Mesothelial cell of epicardium (in vitro differentiated cells): ENCODE measurements around the gene ENDOG. TPM values are rescaled to one million over a fixed set of nuclear protein-coding genes. Genes with fewer than 3 reads are reported as not detected.
"Not testable (repeated sequence)": the region's sequence is repeated elsewhere in the genome, so short reads cannot be mapped to it uniquely, and the experiment has no call there.

Source experiments
- DNase-seq, 2 experiments: peaks; one replicate each; pipeline ENCODE4 v3.0.0; 2021; ENCODE audit warnings: low spot score in 2 of 2; ENCODE audit not compliant: unreplicated experiment in 2 of 2
- H3K27ac Mint-ChIP-seq: 2 replicates; pipeline ENCODE4 v1.8.0; 2021; ENCODE audit warnings: mixed read lengths
- H3K27me3 Mint-ChIP-seq: 2 replicates; pipeline ENCODE4 v1.8.0; 2021; ENCODE audit warnings: low read depth, mixed read lengths
- H3K36me3 Mint-ChIP-seq: 2 replicates; pipeline ENCODE4 v1.8.0; 2021; ENCODE audit warnings: mixed read lengths
- H3K4me1 Mint-ChIP-seq: 2 replicates; pipeline ENCODE4 v1.8.0; 2021; ENCODE audit warnings: mixed read lengths
- H3K4me3 Mint-ChIP-seq: 2 replicates; pipeline ENCODE4 v1.8.0; 2021; ENCODE audit warnings: mild to moderate bottlenecking, moderate library complexity, mixed read lengths
- H3K9me3 Mint-ChIP-seq: 2 replicates; pipeline ENCODE4 v1.8.0; 2021; ENCODE audit warnings: mixed read lengths
- total RNA-seq: library from RNA; stranded (reverse); gene quantifications from 3 replicates; pipeline ENCODE4 v1.2.1, GENCODE V29; 2021
- TF ChIP-seq, protein P1 (sequence below): fragments of 200-600 bp; sonication (generic); IDR thresholded peaks from one replicate; pipeline ENCODE4 v1.5.0; 2021; ENCODE audit warnings: antibody characterized with exemption; ENCODE audit not compliant: unreplicated experiment

ENDOG gene
- total RNA-seq, 1 donor from 2014 or later, result 9.8 TPM

DNA sequence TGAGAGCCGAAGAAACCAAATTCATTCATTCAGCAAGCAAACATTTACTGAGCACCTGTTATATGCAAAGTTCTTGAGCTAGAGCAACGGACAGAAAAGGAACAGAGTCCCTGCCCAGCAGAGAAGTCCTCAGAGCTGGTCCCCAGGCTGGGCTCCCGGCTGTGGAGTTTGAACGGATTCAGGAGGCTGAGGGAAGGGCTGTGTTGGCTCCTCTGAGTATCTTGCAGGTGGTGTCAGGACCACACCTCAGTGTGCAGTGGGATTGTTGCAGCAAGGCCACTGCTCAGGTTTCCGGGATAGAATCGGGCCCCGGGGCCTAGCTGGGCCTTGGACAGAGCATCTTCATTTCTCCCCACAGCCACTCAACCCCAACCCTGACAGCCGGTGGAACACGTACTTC is 26.2 kb upstream of the ENDOG start:
- Mint-ChIP-seq H3K36me3 (peaks cover 11% of the 10 kb centered on the region), H3K4me3 (no peak overlapping the region), H3K9me3 (no peaks in the 10 kb centered on the region), H3K4me1 (peaks cover 6% of the 10 kb centered on the region), H3K27ac (no peak overlapping the region), H3K27me3 (no peaks in the 10 kb centered on the region)
- no peak for DNase-seq
- TF ChIP-seq, protein P1, sequence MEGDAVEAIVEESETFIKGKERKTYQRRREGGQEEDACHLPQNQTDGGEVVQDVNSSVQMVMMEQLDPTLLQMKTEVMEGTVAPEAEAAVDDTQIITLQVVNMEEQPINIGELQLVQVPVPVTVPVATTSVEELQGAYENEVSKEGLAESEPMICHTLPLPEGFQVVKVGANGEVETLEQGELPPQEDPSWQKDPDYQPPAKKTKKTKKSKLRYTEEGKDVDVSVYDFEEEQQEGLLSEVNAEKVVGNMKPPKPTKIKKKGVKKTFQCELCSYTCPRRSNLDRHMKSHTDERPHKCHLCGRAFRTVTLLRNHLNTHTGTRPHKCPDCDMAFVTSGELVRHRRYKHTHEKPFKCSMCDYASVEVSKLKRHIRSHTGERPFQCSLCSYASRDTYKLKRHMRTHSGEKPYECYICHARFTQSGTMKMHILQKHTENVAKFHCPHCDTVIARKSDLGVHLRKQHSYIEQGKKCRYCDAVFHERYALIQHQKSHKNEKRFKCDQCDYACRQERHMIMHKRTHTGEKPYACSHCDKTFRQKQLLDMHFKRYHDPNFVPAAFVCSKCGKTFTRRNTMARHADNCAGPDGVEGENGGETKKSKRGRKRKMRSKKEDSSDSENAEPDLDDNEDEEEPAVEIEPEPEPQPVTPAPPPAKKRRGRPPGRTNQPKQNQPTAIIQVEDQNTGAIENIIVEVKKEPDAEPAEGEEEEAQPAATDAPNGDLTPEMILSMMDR, result no peak

DNA sequence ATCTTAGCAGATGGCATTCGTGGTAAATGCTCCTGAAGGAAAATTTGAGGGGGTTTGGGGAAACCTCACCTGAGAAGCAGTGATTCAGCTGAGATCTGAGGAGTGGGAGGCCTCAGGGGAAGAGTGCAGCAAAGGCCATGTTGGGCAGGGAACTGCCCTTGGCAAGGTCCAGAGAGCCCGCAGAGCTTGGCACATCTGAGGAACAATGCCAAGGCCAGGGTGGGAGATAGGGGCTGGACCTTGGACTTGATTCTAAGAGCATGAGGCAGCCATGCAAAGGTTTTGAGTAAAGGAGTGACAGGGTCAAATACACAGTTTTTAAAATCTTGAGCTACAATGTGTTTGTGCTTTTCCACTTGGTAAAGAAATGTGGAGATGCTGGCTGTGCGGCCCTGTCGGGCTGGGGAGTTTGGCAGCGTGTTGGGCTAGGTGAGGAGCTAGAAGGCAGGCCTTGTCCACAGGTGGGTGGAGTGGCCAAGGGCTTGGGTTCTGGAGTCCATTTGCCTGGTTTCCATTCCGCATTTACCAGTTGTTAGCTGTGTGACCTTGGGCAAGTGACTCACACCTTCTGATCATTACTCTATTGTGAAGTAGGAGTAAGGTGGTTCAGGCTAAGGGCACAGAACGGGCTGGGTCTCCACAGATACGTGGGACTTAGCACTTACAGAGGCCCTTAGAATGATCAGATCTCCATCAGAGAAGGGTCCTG is 25.2 kb upstream of the ENDOG start:
- TF ChIP-seq, protein P1, result no peak
- no peak for DNase-seq
- Mint-ChIP-seq H3K4me1 (peaks cover under 1% of the 10 kb centered on the region), H3K27me3 (no peaks in the 10 kb centered on the region), H3K27ac (no peak overlapping the region), H3K4me3 (no peak overlapping the region), H3K9me3 (no peaks in the 10 kb centered on the region), H3K36me3 (peaks cover 13% of the 10 kb centered on the region)

DNA sequence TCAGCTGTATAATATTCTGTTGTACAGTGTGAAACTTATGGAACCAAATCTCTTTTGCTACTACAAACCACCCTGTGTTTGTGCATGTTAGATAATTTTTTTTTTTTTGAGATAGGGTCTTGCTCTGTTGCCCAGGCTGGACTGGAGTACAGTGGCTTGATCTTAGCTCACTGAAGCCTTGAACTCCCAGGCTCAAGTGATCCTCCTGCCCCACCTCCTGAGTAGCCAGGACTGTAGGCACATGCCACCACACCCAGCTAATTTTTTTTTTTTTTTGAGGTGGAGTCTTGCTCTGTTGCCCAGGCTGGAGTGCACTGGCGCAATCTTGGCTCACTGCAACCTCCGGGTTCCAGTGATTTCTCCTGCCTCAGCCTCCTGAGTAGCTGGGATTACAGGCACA is 23.3 kb upstream of the ENDOG start:
- H3K27ac Mint-ChIP-seq, H3K4me3 Mint-ChIP-seq, H3K4me1 Mint-ChIP-seq, H3K9me3 Mint-ChIP-seq, H3K27me3 Mint-ChIP-seq, DNase-seq: not testable (repeated sequence)
- H3K36me3 Mint-ChIP-seq, result peaks cover 20% of the 10 kb centered on the region

DNA sequence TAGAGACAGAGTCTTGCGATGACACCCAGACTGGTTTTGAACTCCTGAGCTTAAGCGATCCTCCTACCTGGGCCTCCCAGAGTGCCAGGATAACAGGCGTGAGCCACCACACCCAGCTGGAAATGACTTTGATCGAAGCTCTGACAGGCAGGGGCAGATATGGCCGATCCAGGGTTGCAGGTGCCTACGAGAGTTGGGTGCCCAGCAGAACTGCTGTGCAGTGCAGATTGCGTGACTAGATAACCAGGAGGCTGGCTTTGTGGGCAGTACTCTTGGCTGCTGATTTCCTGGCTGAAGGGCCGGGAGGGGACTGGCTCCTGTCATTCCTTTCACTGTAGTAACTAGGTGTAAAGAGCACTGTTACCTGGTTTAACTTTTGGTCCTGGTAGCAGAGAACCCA is 19.4 kb upstream of the ENDOG start:
- no peak overlapping the region for H3K4me3 Mint-ChIP-seq
- H3K4me1 Mint-ChIP-seq, result no peaks in the 10 kb centered on the region
- no peaks in the 10 kb centered on the region for H3K9me3 Mint-ChIP-seq
- TF ChIP-seq, protein P1, result no peak
- DNase-seq, result no peak
- H3K27ac Mint-ChIP-seq, result no peak overlapping the region
- peaks cover 25% of the 10 kb centered on the region for H3K36me3 Mint-ChIP-seq
- H3K27me3 Mint-ChIP-seq, result no peaks in the 10 kb centered on the region

DNA sequence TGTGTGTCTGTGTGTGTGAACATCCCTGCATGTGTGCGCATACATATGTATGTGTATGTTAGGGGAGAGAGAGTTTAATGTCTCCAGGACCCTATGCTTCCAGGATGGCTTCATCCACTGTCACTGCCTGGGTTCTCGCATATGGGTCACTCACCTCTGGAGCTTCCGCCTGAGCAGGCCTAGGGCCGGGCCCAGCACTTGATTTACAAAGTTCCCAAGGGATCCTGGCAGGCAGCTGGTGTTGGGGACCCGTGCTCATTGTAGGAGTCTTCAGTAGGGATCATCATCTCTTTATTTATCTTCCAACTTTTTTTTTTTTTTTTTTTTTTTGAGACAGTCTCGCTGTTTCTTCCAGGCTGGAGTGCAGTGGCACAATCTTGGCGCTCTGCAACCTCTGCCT is 18.2 kb upstream of the ENDOG start:
- Mint-ChIP-seq H3K27me3 (no peaks in the 10 kb centered on the region), H3K4me3 (no peak overlapping the region), H3K36me3 (peaks cover 27% of the 10 kb centered on the region), H3K27ac (no peak overlapping the region), H3K9me3 (no peaks in the 10 kb centered on the region), H3K4me1 (no peaks in the 10 kb centered on the region)
- DNase-seq, result no peak
- TF ChIP-seq, protein P1, result no peak

DNA sequence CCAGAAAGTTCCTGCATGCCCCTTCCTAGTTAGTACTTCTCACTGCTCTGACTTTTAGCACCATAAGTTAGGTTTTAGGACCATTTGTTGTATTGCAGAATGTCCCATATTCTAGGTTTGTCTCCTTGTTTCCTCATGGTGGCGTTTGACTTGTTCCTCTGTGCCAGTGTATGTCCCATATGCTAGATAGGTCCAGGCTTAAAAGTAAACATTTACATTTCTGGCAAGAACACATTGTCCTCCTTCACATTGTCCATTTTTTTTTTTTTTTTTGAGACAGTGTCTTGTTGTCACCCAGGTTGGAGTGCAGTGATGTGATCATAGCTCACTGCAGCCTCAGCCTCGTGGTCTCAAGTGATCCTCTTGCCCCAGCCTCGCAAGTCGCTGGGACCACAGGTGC is 15.8 kb upstream of the ENDOG start:
- no peak for DNase-seq
- Mint-ChIP-seq H3K27me3 (no peaks in the 10 kb centered on the region), H3K36me3 (peaks cover 30% of the 10 kb centered on the region), H3K9me3 (no peaks in the 10 kb centered on the region), H3K27ac (no peak overlapping the region), H3K4me1 (no peaks in the 10 kb centered on the region), H3K4me3 (no peak overlapping the region)
- TF ChIP-seq, protein P1, result no peak
